ENCODE measurements around the gene ACP7. TPM values are rescaled to one million over a fixed set of nuclear protein-coding genes. Genes with fewer than 3 reads are reported as not detected.
A peak's percentile ranks its signal among the peaks of the same experiment; 100 is the strongest.

Gene ACP7
- total and polyA plus RNA-seq, 8 donors = 0.13 to 0.23 (median 0.18) TPM; not detected in 2

DNA sequence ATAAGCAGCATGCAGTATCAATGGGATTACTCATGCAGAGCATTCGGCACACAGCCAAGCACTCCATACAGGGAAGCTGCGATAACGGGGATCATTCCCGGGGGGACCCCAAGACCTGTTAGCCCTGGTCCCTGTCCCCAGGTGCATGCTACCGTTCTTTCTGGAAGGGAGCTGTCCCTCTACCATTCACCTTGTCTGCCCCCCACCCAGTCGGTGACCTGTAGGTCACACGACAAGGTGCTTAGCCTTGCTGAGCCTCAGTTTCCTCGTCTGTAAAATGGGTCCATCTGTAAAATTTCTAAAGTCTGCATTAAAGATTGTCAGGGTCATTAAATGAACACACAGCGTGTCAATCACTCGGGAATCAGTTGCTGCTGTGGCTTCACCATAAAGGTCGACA lies 6.8 kb upstream of the ACP7 start:
- Histone ChIP-seq H3K27me3 (peaks cover 12 to 51% of the 10 kb centered on the region in 2 donors), H3K4me1 (no peaks in the 10 kb centered on the region), H3K4me3 (no peak overlapping the region), H3K36me3 (no peaks in the 10 kb centered on the region), H3K9me3 (no peaks in the 10 kb centered on the region), H3K27ac (no peak overlapping the region)
- DNase-seq (no peak), ATAC-seq (no peak)
- intact Hi-C loops (cut with DNase I) = no loop called here
- TF ChIP-seq, protein P1, sequence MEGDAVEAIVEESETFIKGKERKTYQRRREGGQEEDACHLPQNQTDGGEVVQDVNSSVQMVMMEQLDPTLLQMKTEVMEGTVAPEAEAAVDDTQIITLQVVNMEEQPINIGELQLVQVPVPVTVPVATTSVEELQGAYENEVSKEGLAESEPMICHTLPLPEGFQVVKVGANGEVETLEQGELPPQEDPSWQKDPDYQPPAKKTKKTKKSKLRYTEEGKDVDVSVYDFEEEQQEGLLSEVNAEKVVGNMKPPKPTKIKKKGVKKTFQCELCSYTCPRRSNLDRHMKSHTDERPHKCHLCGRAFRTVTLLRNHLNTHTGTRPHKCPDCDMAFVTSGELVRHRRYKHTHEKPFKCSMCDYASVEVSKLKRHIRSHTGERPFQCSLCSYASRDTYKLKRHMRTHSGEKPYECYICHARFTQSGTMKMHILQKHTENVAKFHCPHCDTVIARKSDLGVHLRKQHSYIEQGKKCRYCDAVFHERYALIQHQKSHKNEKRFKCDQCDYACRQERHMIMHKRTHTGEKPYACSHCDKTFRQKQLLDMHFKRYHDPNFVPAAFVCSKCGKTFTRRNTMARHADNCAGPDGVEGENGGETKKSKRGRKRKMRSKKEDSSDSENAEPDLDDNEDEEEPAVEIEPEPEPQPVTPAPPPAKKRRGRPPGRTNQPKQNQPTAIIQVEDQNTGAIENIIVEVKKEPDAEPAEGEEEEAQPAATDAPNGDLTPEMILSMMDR (IDR thresholded peaks at IDR 0.05) = no peak

DNA sequence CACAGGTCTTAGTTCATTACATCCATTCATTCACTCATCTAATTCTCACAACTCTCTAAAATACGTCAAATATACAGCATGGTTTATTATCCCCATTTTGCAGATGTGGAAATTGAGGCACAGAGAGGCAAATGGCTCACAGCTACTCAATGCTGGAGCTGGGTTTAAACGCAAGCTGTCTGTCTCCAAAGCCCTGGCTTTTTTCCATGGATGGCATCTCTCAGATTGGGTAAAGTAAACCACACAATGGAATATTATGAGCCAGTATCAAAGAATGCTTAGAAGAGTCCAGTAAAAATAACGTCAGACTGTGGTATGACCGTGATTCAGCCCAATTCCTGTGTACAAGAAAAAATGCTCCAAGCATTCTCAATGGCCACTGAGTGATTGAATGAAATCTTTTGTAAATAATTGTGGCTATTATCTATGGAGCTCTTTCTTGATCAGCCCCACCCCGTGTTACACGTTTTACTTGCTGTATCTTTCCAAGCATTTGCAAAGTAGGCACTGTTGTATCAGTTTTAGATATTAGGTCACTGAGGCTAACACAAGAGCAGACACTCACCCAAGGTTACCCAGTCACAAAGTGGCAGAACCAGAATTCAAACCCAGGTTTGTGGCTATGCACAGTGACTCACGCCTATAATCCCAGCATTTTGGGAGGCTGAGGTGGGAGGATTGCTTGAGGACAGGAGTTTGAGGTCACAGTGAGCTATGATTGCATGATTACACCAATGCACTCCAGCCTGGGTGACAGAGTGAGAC lies 5.5 kb upstream of the ACP7 start:
- intact Hi-C loops (cut with DNase I) = no loop called here
- DNase-seq = no peak
- H3K4me1 ChIP-seq = peaks cover 1 to 6% of the 10 kb centered on the region in 2 donors
- no peaks in the 10 kb centered on the region for H3K9me3 ChIP-seq
- H3K27me3 ChIP-seq = peaks cover 25 to 64% of the 10 kb centered on the region in 2 donors
- H3K36me3 ChIP-seq = no peaks in the 10 kb centered on the region
- TF ChIP-seq, protein P1 (IDR thresholded peaks at IDR 0.05) = no peak
- ATAC-seq = no peak
- no peak overlapping the region for H3K4me3 ChIP-seq
- H3K27ac ChIP-seq = no peak overlapping the region

DNA sequence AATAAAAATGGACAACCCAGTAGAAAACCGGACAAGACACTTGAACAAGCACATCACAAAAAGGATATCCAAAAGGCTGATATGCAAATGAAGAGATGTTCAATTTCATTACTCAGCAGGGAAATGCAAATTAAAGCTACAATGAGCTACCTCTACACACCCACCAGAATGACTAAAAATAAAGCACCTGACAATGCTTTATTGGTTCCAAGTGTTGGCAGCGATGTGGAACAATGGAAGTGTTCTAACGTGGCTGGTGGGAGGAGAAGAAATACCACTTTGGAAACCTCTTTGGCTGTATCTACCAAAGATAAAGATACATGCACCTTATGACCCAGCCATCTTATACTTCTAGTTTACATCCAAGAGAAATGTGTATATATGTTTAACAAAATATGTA lies 3.7 kb upstream of the ACP7 start:
- ATAC-seq (no peak), DNase-seq (no peak)
- intact Hi-C loops (cut with DNase I) = no loop called here
- H3K4me3 ChIP-seq = no peak overlapping the region
- peaks cover 38 to 83% of the 10 kb centered on the region in 2 donors for H3K27me3 ChIP-seq
- H3K4me1 ChIP-seq = peaks cover 7 to 13% of the 10 kb centered on the region in 2 donors
- H3K9me3 ChIP-seq = no peaks in the 10 kb centered on the region
- no peaks in the 10 kb centered on the region for H3K36me3 ChIP-seq
- no peak overlapping the region for H3K27ac ChIP-seq
- TF ChIP-seq, protein P1 (IDR thresholded peaks at IDR 0.05) = no peak

DNA sequence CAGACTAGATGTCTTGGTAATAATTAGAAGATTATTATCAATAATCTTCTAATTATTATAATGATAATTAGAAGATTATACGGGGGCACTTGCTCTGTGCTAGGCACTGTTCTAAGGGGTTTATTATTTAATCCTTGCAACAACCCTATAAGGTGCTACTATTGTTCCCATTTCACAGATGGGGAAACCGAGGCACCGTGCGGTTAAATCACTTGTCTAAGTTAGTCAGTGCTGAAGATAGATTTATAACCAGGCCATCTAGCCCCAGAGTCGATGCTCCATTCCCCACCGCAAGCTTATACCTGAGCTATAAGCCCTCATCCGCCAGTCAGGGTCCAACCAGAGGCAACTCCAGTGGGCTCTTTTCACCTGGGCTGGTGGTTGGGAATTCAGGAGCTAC lies 2.0 kb upstream of the ACP7 start:
- TF ChIP-seq, protein P1 (IDR thresholded peaks at IDR 0.05) = no peak
- intact Hi-C loops (cut with DNase I) = no loop called here
- H3K36me3 ChIP-seq = no peaks in the 10 kb centered on the region
- H3K4me3 ChIP-seq = no peak overlapping the region
- no peak overlapping the region for H3K27ac ChIP-seq
- H3K4me1 ChIP-seq = peaks cover 7 to 13% of the 10 kb centered on the region in 2 donors
- H3K9me3 ChIP-seq = no peaks in the 10 kb centered on the region
- H3K27me3 ChIP-seq = peaks cover 44 to 86% of the 10 kb centered on the region in 2 donors
- DNase-seq (no peak), ATAC-seq (no peak)

DNA sequence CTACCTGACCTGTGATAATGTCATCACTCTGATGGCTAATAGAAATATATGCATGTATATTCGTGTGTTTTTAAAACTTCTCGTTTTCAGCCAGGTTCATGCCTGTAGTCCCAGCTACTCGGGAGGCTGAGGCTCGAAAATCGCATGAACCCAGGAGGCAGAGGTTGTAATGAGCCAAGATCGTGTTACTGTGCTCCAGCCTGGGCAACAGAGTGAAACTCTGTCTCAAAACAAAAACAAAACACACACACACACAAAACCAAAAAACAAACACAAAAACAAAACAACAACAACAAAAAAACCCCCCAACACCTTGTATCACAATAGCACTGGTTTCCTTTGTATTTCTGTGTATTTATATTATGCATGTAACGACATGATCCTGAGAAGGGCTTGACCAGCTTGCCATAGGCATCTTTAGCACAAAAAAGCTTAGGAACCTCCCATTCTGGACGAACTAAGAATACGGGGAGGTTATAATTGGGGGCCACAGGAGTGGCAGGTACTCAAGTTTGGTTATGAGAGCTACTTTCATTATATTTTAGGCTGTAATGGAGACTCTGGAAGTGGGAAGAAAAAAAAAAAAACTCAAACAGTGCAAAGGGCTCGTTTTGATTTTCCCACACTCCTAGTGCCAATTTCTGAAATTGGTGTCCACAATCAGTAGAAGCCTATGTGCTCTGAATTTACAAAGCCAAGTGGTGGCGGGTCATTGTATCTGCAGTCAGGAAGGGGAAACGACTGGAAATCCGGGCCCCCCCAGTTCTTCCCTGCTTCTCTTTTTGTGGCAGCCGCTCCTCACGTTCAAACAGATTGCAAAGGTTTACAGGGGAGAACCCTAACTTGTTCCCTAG lies 1.2 kb upstream of the ACP7 start:
- no peak overlapping the region for H3K27ac ChIP-seq
- TF ChIP-seq, protein P1 (IDR thresholded peaks at IDR 0.05) = no peak
- H3K36me3 ChIP-seq = no peaks in the 10 kb centered on the region
- ATAC-seq = no peak
- H3K4me3 ChIP-seq = no peak overlapping the region
- H3K27me3 ChIP-seq = peaks cover 44 to 89% of the 10 kb centered on the region in 2 donors
- peaks cover 7 to 13% of the 10 kb centered on the region in 2 donors for H3K4me1 ChIP-seq
- intact Hi-C loops (cut with DNase I) = no loop called here
- H3K9me3 ChIP-seq = no peaks in the 10 kb centered on the region
- DNase-seq = peak in 1 of 4 donors; percentile 10
